HG03520 (cell line): ENCODE measurements around the gene EXOSC9.

ENCODE experiments used
- ATAC-seq: cut with Tn5 transposase; IDR thresholded peaks from one replicate; pipeline ENCODE4 v1.9.1; 2021; ENCODE audit warnings: mild to moderate bottlenecking, moderate library complexity; ENCODE audit not compliant: unreplicated experiment

The EXOSC9 gene

GRCh38 chr4:121788896-121789295 is 12.2 kb upstream of the EXOSC9 start:
- peak; percentile 93 for ATAC-seq

GRCh38 chr4:121789455-121789854 is 11.7 kb upstream of the EXOSC9 start:
- ATAC-seq = no peak

GRCh38 chr4:121789960-121790829 is 10.9 kb upstream of the EXOSC9 start:
- no peak for ATAC-seq

GRCh38 chr4:121790976-121791375 is 10.1 kb upstream of the EXOSC9 start:
- ATAC-seq = no peak

GRCh38 chr4:121791481-121791880 is 9.6 kb upstream of the EXOSC9 start:
- ATAC-seq = no peak

GRCh38 chr4:121792966-121793365 is 8.2 kb upstream of the EXOSC9 start:
- ATAC-seq = no peak

- no peak for ATAC-seq
These were observed 6.5 kb upstream of the EXOSC9 start for GRCh38 chr4:121794505-121795188.

GRCh38 chr4:121796283-121796682 is 4.8 kb upstream of the EXOSC9 start:
- ATAC-seq = no peak

- ATAC-seq = no peak
These were observed 1.8 kb upstream of the EXOSC9 start for GRCh38 chr4:121799208-121799823.

- ATAC-seq = no peak
These were observed 1.1 kb upstream of the EXOSC9 start for GRCh38 chr4:121799867-121800501.

GRCh38 chr4:121800638-121800960 is 524 bp upstream of the EXOSC9 start:
- peak; percentile 11 for ATAC-seq

GRCh38 chr4:121801715-121802075 is 572 bp downstream of the EXOSC9 start:
- no peak for ATAC-seq

GRCh38 chr4:121806411-121806810 is 5.3 kb downstream of the EXOSC9 start:
- ATAC-seq = no peak

- no peak for ATAC-seq
These were observed 10.0 kb downstream of the EXOSC9 start for GRCh38 chr4:121811122-121811521.

- ATAC-seq = no peak
These were observed 13.6 kb downstream of the EXOSC9 start for GRCh38 chr4:121814756-121815155.

- ATAC-seq = no peak
These were observed 15.9 kb downstream of the EXOSC9 start for GRCh38 chr4:121817006-121817405.

GRCh38 chr4:121817701-121818100 is 16.6 kb downstream of the EXOSC9 start:
- ATAC-seq = no peak

- no peak for ATAC-seq
These were observed 17.1 kb downstream of the EXOSC9 start for GRCh38 chr4:121818215-121818614.

GRCh38 chr4:121819216-121819965 is 18.3 kb downstream of the EXOSC9 start:
- ATAC-seq = no peak

GRCh38 chr4:121822047-121822446 is 20.9 kb downstream of the EXOSC9 start:
- no peak for ATAC-seq
